Measurements from ENCODE around the gene RAB2B. TPM values are rescaled to one million over a fixed set of nuclear protein-coding genes. Genes with fewer than 3 reads are reported as not detected.

The RAB2B gene
- 10 to 100 TPM; 18.2 to 19.8 TPM for total RNA-seq

DNA sequence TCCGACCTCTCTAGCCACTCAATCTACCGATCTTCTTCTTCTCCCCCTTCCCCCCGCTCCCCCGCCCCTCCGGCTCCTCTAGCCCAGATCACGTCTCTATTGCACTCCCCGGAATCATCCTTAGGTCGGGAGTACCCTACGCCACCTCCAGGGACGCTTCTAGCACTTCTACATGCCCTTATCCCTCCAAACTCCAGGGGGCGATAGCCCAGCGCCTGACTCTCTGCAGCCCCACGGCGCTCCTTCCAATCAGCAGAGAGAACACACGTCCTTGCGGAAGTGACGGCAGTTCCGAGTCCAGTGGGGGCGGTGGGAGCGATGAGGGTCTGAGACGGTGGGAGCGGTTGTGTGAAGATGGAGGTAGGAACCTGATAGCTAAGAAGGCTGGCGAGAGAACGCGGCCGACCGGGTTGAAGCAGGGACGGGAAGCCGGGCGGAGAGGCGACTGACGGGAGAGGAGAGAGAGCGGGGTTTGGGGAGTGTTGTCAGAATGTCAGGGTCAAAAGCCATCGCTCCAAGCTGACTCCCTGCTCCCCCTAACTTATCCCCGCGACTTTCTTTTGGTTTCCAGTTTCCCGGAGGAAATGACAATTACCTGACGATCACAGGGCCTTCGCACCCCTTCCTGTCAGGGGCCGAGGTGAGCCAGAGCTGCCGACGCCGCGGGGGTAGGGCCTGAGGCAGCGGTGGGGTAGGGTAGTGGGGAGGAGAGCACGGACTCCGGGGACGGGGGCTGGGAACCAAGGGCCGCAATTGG is at the start of gene RAB2B, which contains the start of gene TOX4:
TSS of gene RAB2B (minus strand) at position 35 of the 757 bp plus-strand sequence. CDS start 87 bp downstream, outside the sequence.
TSS of gene TOX4 (plus strand) at position 271 of the 757 bp plus-strand sequence. CDS start at position 355, 84 bp downstream.
- Mint-ChIP-seq H3K36me3 (ENCODE audit: low read depth) (peaks cover 7% of the 10 kb centered on the region), H3K4me3 (peak within 1 kb of the TSS; percentile 98)

DNA sequence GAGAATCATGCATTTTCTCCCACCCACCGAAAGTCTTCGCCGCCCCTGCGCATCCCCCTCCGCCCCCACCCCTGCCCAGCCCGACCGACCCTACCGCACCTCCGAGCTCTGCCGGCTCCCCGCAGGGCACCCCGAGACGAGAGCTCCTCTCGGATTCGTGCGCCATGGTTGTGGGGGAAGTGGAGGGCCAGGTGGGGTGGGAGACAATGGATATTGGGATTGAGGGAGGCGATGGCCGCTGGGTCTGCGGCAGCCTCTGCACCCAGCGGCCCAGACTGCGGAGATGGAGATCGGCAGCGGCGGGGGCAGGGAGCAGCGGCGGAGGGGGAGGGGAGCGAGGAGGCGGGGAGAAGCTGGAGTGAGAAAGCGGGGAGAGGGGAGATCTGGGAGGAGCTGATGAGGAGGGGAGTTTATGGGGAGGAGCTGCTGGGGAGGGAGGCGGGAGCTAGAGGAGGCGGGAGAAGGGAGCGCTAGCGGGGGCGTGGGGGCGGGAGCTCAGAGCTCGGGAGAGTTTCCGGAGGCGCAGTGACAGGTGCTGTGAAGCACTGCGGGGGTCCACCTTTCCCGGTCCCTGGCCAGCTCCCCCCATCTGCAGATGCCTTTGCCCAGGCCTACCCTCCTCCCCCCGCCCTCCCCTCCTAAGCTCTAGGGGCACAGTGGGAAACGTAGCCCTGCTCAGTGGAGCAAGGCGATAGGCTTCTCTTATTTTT is 49.4 kb upstream of the RAB2B start, which contains the start of gene SALL2:
TSS of gene SALL2 (minus strand) at position 385 of the 710 bp plus-strand sequence. CDS start at position 166, 219 bp downstream.
- peak within 1 kb of the TSS; percentile 75 for H3K27ac Mint-ChIP-seq
- no peaks in the 10 kb centered on the region for H3K27me3 Mint-ChIP-seq
- H3K9me3 Mint-ChIP-seq: no peaks in the 10 kb centered on the region
- H3K4me3 Mint-ChIP-seq: peak within 1 kb of the TSS; percentile 70
- TF ChIP-seq, protein P1, sequence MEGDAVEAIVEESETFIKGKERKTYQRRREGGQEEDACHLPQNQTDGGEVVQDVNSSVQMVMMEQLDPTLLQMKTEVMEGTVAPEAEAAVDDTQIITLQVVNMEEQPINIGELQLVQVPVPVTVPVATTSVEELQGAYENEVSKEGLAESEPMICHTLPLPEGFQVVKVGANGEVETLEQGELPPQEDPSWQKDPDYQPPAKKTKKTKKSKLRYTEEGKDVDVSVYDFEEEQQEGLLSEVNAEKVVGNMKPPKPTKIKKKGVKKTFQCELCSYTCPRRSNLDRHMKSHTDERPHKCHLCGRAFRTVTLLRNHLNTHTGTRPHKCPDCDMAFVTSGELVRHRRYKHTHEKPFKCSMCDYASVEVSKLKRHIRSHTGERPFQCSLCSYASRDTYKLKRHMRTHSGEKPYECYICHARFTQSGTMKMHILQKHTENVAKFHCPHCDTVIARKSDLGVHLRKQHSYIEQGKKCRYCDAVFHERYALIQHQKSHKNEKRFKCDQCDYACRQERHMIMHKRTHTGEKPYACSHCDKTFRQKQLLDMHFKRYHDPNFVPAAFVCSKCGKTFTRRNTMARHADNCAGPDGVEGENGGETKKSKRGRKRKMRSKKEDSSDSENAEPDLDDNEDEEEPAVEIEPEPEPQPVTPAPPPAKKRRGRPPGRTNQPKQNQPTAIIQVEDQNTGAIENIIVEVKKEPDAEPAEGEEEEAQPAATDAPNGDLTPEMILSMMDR (IDR thresholded peaks at IDR 0.05): no peak
- ATAC-seq: peak; percentile 90
- CTCF ChIA-PET: interaction anchor here (0.6 to 6.8 kb wide), 9 partner anchors 15 to 1044 kb away, joined by 3 to 41 read pairs (median 4); partner anchors contain the start of genes METTL3, RAB2B and TOX4
- intact Hi-C loops (cut with micrococcal nuclease): no loop called here
- H3K4me1 Mint-ChIP-seq (ENCODE audit: low read depth): peaks cover 16% of the 10 kb centered on the region
- H3K36me3 Mint-ChIP-seq (ENCODE audit: low read depth): no peaks in the 10 kb centered on the region
- POLR2A ChIA-PET: interaction anchor here (0.7 to 8.0 kb wide), 7 partner anchors 14 to 141 kb away, joined by 3 to 62 read pairs (median 3); partner anchors contain the start of gene METTL3
- peak; percentile 83 for DNase-seq

More for the DNA sequence above, at the start of gene RAB2B, which contains the start of gene TOX4:
- Mint-ChIP-seq H3K27me3 (no peaks in the 10 kb centered on the region), H3K4me1 (ENCODE audit: low read depth) (peaks cover 21% of the 10 kb centered on the region), H3K9me3 (no peaks in the 10 kb centered on the region), H3K27ac (peak within 1 kb of the TSS; percentile 99)
- TF ChIP-seq, protein P1 (IDR thresholded peaks at IDR 0.05): peak; percentile 96
- ATAC-seq (peak; percentile 99), DNase-seq (peak; percentile 97)
- intact Hi-C loops (cut with micrococcal nuclease): loop anchor here (1.0 kb wide), 1 partner anchor 21 kb away; the partner anchor contains the start of gene CHD8
- POLR2A ChIA-PET: interaction anchor here (0.6 to 2.7 kb wide), 15 partner anchors 10 to 94 kb away, joined by 3 to 17 read pairs (median 5); partner anchors contain the start of gene METTL3
- CTCF ChIA-PET: interaction anchor here (0.7 to 4.2 kb wide), 26 partner anchors 11 to 169 kb away, joined by 3 to 45 read pairs (median 4); partner anchors contain the start of genes CHD8, METTL3 and SALL2

DNA sequence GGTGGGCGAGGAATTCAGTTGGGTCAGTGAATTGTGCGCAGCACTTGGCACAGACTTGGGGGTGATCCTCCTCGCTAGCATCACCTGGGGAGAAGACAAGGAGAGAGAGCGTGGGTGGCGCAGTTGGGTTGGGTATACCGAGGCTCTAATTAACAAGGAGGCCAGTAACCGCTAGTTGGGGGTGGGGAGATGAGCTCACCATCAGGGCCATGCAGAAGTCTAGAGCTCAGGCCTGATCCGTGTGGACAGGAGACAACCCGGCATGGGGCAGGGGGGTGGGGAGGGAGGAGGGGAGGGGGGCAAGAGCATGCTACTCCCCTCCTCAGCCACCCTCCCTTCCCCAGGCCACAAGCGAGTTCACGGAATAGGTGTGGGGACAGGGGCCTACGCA is 48.8 kb upstream of the RAB2B start:
- H3K27me3 Mint-ChIP-seq: no peaks in the 10 kb centered on the region
- no peaks in the 10 kb centered on the region for H3K9me3 Mint-ChIP-seq
- H3K4me1 Mint-ChIP-seq (ENCODE audit: low read depth): peaks cover 19% of the 10 kb centered on the region
- ATAC-seq (peak; percentile 11), DNase-seq (peak; percentile 26)
- H3K4me3 Mint-ChIP-seq: peak overlapping the region; percentile 70
- intact Hi-C loops (cut with micrococcal nuclease): no loop called here
- ChIA-PET POLR2A (interaction anchor here (0.7 to 8.0 kb wide), 4 partner anchors 13 to 141 kb away, joined by 3 to 62 read pairs (median 6); partner anchors contain the start of gene METTL3), CTCF (interaction anchor here (1.0 to 6.8 kb wide), 7 partner anchors 14 to 421 kb away, joined by 4 to 41 read pairs (median 5); partner anchors contain the start of genes METTL3, RAB2B and TOX4)
- peak overlapping the region; percentile 75 for H3K27ac Mint-ChIP-seq
- TF ChIP-seq, protein P1 (IDR thresholded peaks at IDR 0.05): no peak
- no peaks in the 10 kb centered on the region for H3K36me3 Mint-ChIP-seq (ENCODE audit: low read depth)

DNA sequence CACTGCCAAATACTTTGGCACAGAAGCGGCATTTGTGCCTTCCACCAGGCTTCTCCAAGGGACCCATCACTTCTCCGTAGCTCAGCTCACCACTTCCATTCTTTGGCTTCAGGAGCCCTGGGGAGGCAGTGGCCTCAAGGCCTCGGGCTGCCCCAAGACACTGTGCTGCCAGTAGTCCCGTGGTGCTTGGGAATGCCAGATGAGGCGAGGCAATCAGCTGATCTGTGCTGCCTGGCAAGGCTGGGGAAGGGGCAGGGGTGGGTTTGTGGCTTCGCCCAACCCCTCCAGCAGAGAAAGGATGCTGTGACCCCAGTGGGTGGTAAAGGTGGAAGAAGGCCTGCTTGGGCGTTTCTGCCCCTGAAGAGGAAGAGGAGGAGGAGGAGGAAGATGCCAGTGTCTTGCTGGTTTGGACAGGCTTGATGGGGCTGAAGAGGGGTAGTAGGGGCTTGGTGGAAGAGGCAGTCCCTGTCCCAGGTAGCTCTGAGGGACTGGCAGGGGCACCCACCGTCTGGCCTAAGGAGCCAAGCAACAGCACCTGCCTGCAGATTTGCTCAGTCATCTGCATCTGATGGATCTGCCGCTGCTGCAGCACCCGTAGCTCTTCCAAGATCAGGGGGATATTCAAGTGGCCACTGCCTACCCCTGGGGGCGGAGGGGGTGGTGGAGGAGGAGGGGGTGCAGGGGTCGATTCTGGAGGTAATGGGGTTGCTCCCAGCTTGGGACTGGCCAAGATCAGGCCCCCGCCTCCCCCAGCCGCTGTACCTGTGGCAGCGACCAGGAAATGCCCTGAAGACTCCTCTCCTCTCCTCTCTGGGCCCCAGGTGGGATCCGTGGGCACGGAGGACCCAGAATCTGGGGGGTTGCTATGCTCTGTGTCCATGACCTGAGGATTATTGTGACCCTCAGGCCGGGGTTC is 48.1 kb upstream of the RAB2B start:
- POLR2A ChIA-PET: interaction anchor here (2.1 to 8.0 kb wide), 2 partner anchors 13 to 26 kb away, joined by 7 to 62 read pairs; partner anchors contain the start of gene METTL3
- ATAC-seq: no peak
- H3K27ac Mint-ChIP-seq: no peak overlapping the region

More for the DNA sequence above, 48.1 kb upstream of the RAB2B start:
- Mint-ChIP-seq H3K9me3 (no peaks in the 10 kb centered on the region), H3K27me3 (no peaks in the 10 kb centered on the region), H3K36me3 (ENCODE audit: low read depth) (no peaks in the 10 kb centered on the region), H3K4me1 (ENCODE audit: low read depth) (peaks cover 21% of the 10 kb centered on the region), H3K4me3 (peak overlapping the region; percentile 70)
- TF ChIP-seq, protein P1 (IDR thresholded peaks at IDR 0.05): no peak
- CTCF ChIA-PET: interaction anchor here (1.4 to 6.8 kb wide), 2 partner anchors 14 to 26 kb away, joined by 5 to 41 read pairs; partner anchors contain the start of gene METTL3
- intact Hi-C loops (cut with micrococcal nuclease): no loop called here
- no peak for DNase-seq

Data from activated CD8-positive, alpha-beta T cell treated with anti-CD3 and anti-CD28 coated beads for 36 hours (primary cell).